ENCODE measurements around the gene PCNX3.
"Not testable (repeated sequence)": the region's sequence is repeated elsewhere in the genome, so short reads cannot be mapped to it uniquely, and the experiment has no call there.

Gene PCNX3

DNA sequence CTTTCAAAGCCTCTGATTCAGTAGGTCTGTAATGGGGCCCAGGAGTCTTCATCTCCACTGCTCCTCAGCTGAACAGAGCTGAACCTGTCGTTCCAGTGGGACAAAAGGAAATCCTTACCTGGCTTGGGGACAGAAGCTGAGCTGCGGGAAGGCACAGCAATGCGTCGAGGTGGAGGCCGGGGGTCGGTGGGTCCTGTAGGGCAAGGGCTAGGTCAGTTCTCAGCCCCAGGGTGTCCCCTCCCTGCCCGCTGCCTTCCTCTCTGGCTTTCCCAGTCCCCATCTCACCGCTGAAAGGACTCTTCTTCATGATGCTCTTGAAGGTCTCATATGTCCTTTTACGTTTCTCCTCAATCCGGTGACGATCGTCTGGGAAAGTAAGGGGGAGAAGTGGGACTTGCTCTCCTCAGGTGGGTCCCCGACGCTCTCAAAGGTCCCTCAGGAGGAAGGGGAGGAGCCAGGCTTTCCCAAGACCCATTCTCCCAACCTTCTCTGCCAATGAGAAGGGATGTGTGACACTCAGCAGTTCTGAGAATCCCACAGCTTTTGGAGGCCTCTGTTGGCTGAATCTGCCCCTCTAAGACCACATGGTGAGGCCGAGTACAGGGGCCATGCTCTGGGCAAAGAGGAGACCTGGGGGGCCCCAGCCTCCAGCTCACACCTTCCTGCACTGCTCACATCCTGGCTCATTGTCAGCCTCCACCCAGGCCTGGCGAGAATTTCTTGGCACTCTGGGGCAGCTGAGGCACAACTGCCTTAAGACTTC, 40.2 kb downstream of the PCNX3 start:
- no peak for DNase-seq

DNA sequence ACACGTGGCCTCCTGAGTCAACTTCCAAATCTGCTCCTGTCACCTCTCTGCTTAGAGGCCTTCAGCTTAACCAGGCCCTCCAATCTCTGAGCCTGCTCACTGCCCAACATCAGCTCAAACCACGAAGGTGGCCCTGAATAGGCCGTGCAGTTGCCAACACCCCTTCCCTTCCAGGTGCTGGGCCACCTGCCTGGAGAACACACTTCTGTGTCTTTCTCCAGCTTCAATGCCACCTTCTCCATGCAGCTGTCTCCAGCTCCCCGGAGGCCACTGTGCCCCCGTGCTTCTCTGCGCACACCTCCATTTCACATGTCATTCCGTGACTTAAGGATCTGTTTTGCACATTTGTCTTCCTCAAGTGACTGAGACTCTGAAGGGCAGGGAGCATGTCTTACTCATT, 41.9 kb downstream of the PCNX3 start:
- DNase-seq = no peak

DNA sequence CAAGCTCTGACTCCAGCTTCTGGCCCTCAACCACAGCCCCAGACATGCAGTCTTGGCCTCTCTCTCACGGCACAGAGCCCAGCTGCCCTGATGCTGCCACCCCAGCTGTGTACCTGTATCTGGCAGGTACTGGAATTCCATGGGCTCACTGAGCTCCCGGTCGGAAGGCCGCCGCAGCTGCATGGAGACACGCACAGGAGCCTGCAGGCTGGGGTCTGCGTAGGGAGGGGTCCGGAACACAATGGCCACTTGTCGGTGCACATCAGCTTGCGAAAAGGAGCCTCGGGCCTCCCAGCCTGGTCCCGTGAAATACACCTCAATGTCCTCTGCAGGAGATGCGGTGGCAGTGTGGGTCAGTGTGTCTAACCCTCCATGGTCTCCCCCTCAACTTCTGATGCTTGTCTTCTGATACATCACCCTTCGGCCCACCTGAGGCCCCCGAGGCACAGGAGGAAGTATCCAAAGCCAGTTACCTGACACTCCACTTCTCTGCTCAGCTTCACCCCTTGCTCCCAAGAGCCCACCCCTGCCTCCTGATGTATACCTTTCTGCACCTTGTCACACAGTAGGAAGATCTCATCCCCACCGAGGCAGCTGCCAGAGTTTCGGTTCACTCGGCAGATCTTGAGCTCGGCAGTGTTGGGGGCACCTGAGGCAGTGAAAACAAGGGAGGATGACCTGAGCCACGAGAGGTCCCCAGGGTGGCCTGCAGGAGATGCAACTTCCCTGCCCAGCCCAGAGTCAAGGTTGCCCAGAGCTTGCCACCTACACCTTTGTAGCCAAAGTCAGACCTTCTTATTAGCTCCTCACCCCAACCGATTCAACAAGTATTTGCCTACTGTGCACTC, 42.8 kb downstream of the PCNX3 start:
- no peak for DNase-seq

DNA sequence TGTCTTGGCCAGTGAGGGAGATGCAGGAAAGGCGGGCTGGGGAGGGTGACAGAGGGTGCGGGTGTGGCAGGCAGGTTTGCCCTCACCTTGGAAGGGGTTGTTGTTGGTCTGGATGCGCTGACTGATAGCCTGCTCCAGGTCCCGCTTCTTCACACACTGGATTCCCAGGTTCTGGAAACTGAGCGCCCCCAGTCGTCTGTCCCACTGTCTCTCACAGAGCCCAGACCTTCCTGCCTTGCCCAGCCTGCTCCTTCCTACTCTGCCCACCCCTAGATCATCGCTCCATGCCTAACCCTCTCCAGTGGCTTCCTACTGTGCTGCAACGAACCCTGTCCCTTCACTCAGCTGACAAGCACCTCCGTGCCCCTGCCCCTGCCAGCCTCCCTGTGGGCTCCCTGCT, 44.5 kb downstream of the PCNX3 start:
- DNase-seq = no peak

- not testable (repeated sequence) for DNase-seq
These were observed 45.3 kb downstream of the PCNX3 start for GRCh38 chr11:65660908-65661307.

- no peak for DNase-seq
These were observed 46.1 kb downstream of the PCNX3 start for GRCh38 chr11:65661599-65662246.

DNA sequence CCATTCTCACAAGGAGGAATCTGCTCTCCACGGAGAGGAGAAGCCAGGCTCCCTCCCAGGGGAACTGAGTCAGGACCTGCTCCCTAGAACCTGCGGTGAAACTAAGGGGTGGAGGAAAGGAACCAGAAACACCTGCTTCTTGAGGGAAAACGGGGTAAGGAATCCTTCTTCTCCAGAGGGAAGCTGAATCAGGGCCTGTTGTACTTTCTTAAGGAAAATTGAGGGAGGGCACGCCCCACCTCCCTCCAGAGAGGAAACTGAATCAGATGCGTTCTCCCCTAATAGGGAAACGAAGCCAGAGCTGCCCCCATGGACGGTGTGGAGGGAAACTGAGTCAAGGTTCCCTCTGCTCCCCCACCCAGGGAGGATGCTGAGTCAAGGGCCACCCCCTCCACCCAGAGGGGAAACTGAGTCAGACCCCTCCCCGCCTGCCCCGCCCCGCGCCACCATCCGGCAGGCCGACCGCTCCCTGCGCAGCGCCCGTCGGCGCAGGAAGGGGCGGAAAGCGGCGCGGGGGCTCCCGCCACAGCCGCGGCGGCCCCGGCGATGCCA, 46.7 kb downstream of the PCNX3 start:
- DNase-seq = no peak

DNA sequence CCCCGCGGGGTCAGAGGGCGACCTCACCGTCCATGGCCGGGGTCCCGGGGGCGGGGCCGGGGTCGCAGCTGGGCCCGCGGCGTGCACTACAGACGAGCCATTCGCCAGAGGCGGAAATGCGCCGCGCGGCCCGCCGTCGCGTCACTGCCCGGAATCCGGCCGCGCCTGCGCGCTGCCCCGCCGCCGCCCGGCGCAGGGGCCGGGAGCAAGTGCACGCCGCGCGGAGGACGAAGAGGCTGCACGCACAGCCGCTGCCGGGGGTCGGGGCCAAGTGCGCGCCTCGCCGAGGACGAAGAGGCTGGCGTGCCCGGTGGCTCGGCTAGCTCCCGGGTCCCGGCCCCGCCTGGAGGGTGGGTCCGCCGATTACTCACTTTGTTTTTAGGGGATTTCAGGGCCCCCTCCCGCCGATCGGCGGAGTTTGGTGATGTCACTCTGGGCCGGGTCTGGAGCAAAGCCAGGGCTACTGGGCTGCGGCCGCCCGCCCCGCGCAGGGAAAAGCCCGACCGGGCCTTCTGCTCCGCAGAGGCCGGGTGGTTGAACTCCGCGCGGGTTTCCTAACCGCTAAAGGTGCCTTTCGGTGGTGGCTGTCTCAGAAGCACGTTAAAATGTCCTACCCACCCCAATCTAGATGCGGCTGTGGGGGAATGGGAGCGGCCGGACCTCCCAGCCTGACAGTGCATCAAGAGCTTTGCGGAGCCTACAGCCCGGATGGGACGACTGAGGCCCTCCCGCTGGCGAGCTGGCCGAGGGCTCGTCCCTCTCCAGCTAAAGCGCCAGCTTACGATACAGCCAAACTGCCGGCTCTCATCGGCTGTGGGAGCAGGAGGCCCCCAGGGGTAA, 47.4 kb downstream of the PCNX3 start, which contains the start of gene RELA:
TSS of gene RELA (minus strand) at position 118 of the 840 bp plus-strand sequence. CDS start at position 34, 84 bp downstream.
- peak; percentile 84 for DNase-seq

- DNase-seq = no peak
These were observed 48.1 kb downstream of the PCNX3 start for GRCh38 chr11:65663639-65664200.

DNA sequence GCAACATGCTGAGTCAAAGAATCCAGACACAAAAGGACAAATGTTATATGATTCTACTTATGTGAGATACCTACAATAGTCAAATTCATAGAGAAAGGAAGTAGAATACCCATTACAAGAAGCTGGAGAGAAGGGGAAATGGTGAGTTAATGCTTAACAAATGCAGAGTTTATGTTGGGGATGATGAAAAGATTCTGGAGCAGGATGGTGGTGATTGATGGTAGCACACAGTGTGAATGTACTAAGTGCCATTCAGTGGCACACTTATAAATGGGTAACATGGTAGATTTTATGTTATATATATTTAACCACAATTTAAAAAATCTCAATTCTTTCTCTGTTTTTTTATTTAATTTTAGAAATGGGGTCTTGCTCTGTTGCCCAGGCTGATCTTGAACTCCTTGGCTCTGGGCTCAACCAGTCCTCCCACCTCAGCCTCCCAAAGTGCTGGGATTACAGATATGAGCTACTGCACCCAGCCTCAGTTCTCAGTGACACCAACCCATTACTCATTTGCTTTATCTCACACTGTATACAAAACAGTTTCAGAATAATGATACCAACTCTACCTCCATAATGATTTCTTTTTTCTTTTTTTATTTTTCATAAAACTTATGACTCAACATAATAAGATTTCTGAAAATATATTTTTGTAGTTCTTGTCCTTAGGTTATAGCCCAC, 56.7 kb downstream of the PCNX3 start:
- no peak for DNase-seq

DNA sequence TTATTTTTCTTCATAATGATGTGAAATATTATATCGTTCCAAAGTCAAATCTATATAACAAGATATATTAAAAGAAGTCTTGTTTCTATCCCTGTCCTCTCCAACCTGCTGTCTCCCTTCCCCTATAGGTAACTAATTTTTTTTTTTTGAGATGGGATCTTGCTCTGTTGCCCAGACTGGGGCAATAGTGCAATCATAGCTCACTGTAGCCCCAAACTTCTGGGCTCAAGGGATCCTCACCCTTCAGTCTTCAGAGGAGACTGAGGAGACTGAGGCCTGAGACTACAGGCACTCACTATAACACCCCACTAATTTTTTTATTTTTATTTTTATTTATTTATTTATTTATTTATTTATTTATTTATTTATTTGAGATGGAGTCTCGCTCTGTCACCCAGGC, 57.4 kb downstream of the PCNX3 start:
- no peak for DNase-seq

DNA sequence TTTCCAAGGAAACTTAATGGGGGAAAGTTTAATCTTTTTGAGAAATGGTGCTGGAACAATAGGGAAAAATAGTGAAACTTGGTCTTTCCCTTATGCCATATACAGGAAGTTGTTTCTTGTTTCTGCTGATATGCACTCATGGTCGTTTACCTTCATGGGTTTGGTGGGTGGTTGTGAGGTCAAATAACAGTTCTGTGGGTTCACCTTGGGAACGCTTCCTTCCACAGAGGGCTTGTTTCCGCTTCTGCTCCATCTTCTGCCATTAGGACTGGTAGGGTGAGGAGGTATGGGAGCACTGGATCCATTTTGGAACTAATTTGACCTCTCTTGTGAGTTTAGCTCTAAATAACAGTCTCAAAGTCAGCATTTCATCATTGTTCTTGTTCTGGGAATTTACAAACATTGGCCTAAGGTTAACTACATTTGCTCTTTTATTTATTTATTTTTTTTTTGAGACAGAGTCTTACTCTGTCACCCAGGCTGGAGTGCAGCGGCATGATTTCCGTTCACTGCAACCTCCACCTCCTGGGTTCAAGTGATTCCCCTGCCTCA, 64.7 kb downstream of the PCNX3 start:
- no peak for DNase-seq

- not testable (repeated sequence) for DNase-seq
These were observed 67.9 kb downstream of the PCNX3 start for GRCh38 chr11:65683480-65683879.

DNA sequence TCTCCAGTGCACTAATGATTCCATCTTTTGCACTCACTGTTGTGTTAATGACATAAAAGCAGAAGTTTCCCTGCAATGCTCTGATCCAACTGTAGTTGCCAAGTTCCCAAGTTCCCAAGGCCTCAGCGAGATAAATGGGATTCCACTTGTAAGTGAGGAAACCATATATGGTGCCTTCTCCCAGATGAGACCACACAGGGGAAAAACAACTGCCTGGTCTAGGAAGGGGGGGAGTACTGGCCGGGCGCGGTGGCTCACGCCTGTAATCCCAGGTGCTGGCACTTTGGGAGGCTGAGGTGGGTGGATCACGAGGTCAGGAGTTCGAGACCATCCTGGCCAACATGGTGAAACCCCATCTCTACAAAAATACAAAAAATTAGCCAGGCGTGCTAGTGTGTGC, 70.4 kb downstream of the PCNX3 start:
- no peak for DNase-seq
